A673 (cell line): Measurements from ENCODE around the gene GIT2. TPM values are rescaled to one million over a fixed set of nuclear protein-coding genes. Genes with fewer than 3 reads are reported as not detected.

ENCODE experiments used
- BruUV-seq: library from RNA; stranded (reverse); fragments of 400-500 nt; replicated peaks from 2 replicates; lab custom pipeline; 2021; lab: Mats Ljungman, UMichigan
- CTCF ChIA-PET: fragments of 300-600 bp; sonication (Branson Sonifier 250); formaldehyde crosslinking; loops from one replicate; lab custom pipeline; 2022; ENCODE audit warnings: antibody characterized with exemption; lab: Charles Lee
- POLR2A ChIA-PET: fragments of 300-600 bp; sonication (Branson Sonifier 250); formaldehyde crosslinking; loops from one replicate; lab custom pipeline; 2022; ENCODE audit warnings: antibody characterized with exemption; ENCODE audit not compliant: low non-redundant PET; lab: Charles Lee
- DNase-seq: peaks from one replicate; pipeline ENCODE4 v3.0.0-alpha.2; 2015; ENCODE audit warnings: low spot score
- H3K27ac ChIP-seq: fragments of 200-600 bp; sonication (generic); 2 replicates; pipeline ENCODE4 v1.5.1; 2016; ENCODE audit warnings: mixed run types, low read depth, mild to moderate bottlenecking, mixed read lengths, antibody characterized with exemption, low read length; ENCODE audit not compliant: poor library complexity, severe bottlenecking
- H3K27me3 ChIP-seq: fragments of 200-600 bp; sonication (generic); replicated peaks from 2 replicates; pipeline ENCODE4 v1.6.1; 2017; ENCODE audit warnings: mixed run types, low read depth, mild to moderate bottlenecking, mixed read lengths, antibody characterized with exemption, low read length; ENCODE audit not compliant: insufficient read depth, poor library complexity
- H3K36me3 ChIP-seq: fragments of 200-600 bp; sonication (generic); 2 replicates; pipeline ENCODE4 v1.6.1; 2016; ENCODE audit warnings: mixed run types, mild to moderate bottlenecking, mixed read lengths, antibody characterized with exemption, low read length; ENCODE audit not compliant: insufficient read depth, poor library complexity, severe bottlenecking
- H3K4me1 ChIP-seq: fragments of 200-600 bp; sonication (generic); 2 replicates; pipeline ENCODE4 v1.6.1; 2017; ENCODE audit warnings: mixed run types, mild to moderate bottlenecking, mixed read lengths, antibody characterized with exemption, low read length; ENCODE audit not compliant: insufficient read depth, poor library complexity, severe bottlenecking
- H3K4me3 ChIP-seq: fragments of 200-600 bp; sonication (generic); 2 replicates; pipeline ENCODE4 v1.5.1; 2016; ENCODE audit warnings: low read depth, mixed run types, mild to moderate bottlenecking, mixed read lengths, low read length; ENCODE audit not compliant: poor library complexity, severe bottlenecking
- H3K9me3 ChIP-seq: fragments of 200-600 bp; sonication (generic); 2 replicates; pipeline ENCODE4 v1.6.1; 2016; ENCODE audit warnings: mixed run types, low read depth, mild to moderate bottlenecking, mixed read lengths, antibody characterized with exemption, low read length; ENCODE audit not compliant: poor library complexity, severe bottlenecking
- EZH2 ChIP-seq: fragments of 200-600 bp; sonication (generic); IDR thresholded peaks from 2 replicates; pipeline ENCODE4 v1.6.1; 2017; ENCODE audit warnings: borderline replicate concordance, low read depth, mild to moderate bottlenecking, mixed read lengths, antibody characterized with exemption, low read length; ENCODE audit not compliant: poor library complexity, severe bottlenecking
- intact Hi-C: fragments of 100-400 bp; cut with micrococcal nuclease; formaldehyde crosslinking; loops from one replicate; pipeline ENCODE4 v1.10.0; 2022; ENCODE audit not compliant: unreplicated experiment
- total RNA-seq: library from RNA; stranded (reverse); gene quantifications from 2 replicates; pipeline ENCODE4 v1.2.3, GENCODE V29; 2021
- TF ChIP-seq, protein P1 (sequence below): fragments of 300-800, 200-600 bp; sonication (generic); conservative IDR thresholded peaks from 2 replicates; pipeline ENCODE4 v1.5.1; 2017; ENCODE audit warnings: low read depth, mild to moderate bottlenecking, antibody characterized with exemption, low read length, moderate library complexity, mixed read lengths

GIT2 gene
- total RNA-seq, 1 experiment from 2014 or later, result 48.1 TPM

DNA sequence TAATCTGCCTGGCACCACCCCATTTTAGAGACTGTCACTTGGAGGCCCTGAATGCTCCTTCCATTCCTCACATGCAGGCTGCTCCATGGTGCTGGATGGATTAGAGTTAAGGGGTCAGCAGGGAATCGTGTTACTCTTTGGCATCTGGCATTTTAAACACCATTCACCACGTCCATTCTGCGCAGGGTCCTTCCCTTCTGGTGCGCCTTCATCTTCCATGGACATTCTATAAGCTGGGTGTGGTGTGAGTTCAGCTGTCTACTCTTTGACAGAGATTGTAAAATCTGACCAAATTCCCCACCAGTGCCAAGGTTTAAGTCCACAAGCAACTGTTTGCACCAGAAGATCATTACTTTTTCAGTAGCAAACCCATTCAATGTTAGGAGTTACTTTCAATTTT is 47.8 kb downstream of the GIT2 start:
- ChIA-PET CTCF (interaction anchor here (0.5 kb wide), 1 partner anchor 150 kb away, joined by 3 read pairs; no protein-coding TSS in a partner anchor), POLR2A (no interaction called here)
- BruUV-seq, result no TSS peak
- Histone ChIP-seq H3K27me3 (no peaks in the 10 kb centered on the region), H3K4me1 (peaks cover 18% of the 10 kb centered on the region), H3K9me3 (no peaks in the 10 kb centered on the region), H3K36me3 (peaks cover 42% of the 10 kb centered on the region), H3K27ac (peak overlapping the region; percentile 18), H3K4me3 (no peak overlapping the region)
- no peak for TF ChIP-seq EZH2
- TF ChIP-seq, protein P1, sequence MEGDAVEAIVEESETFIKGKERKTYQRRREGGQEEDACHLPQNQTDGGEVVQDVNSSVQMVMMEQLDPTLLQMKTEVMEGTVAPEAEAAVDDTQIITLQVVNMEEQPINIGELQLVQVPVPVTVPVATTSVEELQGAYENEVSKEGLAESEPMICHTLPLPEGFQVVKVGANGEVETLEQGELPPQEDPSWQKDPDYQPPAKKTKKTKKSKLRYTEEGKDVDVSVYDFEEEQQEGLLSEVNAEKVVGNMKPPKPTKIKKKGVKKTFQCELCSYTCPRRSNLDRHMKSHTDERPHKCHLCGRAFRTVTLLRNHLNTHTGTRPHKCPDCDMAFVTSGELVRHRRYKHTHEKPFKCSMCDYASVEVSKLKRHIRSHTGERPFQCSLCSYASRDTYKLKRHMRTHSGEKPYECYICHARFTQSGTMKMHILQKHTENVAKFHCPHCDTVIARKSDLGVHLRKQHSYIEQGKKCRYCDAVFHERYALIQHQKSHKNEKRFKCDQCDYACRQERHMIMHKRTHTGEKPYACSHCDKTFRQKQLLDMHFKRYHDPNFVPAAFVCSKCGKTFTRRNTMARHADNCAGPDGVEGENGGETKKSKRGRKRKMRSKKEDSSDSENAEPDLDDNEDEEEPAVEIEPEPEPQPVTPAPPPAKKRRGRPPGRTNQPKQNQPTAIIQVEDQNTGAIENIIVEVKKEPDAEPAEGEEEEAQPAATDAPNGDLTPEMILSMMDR, result no peak
- no peak for DNase-seq
- intact Hi-C loops, result no loop called here

DNA sequence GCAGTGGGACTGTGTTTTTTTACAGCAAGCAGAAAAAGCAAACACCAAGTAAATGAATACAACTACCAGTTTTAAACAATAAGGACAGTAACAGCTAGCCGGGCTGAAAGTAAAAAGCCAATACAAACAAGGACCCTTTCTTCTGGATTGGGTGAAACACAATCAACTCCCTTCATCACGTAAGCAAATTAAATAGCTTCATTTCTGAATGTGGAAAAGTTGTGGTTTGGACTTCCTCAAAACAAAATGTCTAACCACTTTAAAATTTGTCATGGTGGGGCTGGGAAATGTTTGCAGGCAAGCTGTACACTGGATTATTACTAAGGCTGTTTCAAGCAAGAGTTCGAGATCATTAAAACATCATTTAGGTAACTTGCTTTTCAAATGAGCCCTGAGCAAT is 48.6 kb downstream of the GIT2 start:
- intact Hi-C loops, result no loop called here
- DNase-seq, result peak; percentile 69
- H3K27me3 ChIP-seq, result no peaks in the 10 kb centered on the region
- H3K9me3 ChIP-seq, result no peaks in the 10 kb centered on the region
- H3K36me3 ChIP-seq, result peaks cover 33% of the 10 kb centered on the region
- no peak overlapping the region for H3K4me3 ChIP-seq
- H3K4me1 ChIP-seq, result peaks cover 18% of the 10 kb centered on the region
- BruUV-seq, result no TSS peak
- peak overlapping the region; percentile 70 for H3K27ac ChIP-seq
- no peak for TF ChIP-seq EZH2
- TF ChIP-seq, protein P1, result no peak
- CTCF ChIA-PET, result interaction anchor here (0.6 kb wide), 1 partner anchor 141 kb away, joined by 3 read pairs; no protein-coding TSS in a partner anchor
- POLR2A ChIA-PET, result no interaction called here

DNA sequence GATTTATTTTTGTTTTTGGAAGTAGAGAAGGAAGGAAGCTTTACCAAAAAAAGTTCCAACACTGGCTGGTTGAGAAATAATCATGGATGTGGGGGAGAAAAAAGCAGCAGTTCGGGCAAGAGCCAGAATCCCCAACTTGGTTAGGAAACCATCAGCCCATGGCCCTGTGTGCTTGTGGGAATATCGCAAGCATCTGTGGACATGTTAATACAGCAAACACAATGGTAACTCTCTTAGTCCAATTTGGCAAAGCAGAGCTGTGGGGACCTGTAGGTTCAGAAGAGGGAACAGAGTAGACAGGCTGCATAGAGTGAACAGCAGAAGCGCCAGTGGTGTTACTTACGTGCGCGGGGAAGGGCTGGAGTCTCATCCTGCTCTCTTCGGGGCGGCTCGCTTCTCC is 49.3 kb downstream of the GIT2 start:
- Histone ChIP-seq H3K9me3 (no peaks in the 10 kb centered on the region), H3K36me3 (peaks cover 28% of the 10 kb centered on the region), H3K4me1 (peaks cover 18% of the 10 kb centered on the region), H3K27me3 (no peaks in the 10 kb centered on the region), H3K27ac (peak overlapping the region; percentile 70), H3K4me3 (no peak overlapping the region)
- CTCF ChIA-PET, result interaction anchor here (0.6 kb wide), 1 partner anchor 141 kb away, joined by 3 read pairs; no protein-coding TSS in a partner anchor
- POLR2A ChIA-PET, result no interaction called here
- DNase-seq, result no peak
- intact Hi-C loops, result no loop called here
- TF ChIP-seq, protein P1, result no peak
- TF ChIP-seq EZH2, result no peak
- BruUV-seq, result no TSS peak
